NCI-H1092 treated with DMSO at 0.1 percent for 48 hours (cell line): ENCODE measurements around the gene TPCN1.

Experiments used
- DNase-seq: peaks from one replicate; lab custom pipeline; 2025; lab: John Stamatoyannopoulos, UW

The TPCN1 gene

DNA sequence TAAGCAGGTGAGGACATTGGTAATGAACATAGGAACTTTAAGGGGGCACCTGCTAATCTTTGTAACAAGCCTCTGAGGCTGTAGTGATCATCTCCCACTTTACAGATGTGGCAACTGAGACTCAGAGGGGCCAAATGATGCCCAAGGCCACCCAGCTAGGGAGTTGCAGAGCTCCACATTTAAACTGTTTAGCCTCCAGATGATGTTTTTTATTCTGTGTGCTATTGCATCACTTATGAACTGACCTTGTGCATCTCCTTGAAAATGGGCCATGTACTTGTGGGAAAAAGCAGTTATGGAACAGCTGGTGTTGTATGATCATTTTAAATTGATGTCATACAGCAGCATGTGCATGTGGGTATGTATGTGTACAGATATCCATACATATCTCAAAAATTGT, 41.4 kb downstream of the TPCN1 start:
- no peak for DNase-seq

- DNase-seq: no peak
Measured at GRCh38 chr12:113263431-113263963, 42.2 kb downstream of the TPCN1 start.

DNA sequence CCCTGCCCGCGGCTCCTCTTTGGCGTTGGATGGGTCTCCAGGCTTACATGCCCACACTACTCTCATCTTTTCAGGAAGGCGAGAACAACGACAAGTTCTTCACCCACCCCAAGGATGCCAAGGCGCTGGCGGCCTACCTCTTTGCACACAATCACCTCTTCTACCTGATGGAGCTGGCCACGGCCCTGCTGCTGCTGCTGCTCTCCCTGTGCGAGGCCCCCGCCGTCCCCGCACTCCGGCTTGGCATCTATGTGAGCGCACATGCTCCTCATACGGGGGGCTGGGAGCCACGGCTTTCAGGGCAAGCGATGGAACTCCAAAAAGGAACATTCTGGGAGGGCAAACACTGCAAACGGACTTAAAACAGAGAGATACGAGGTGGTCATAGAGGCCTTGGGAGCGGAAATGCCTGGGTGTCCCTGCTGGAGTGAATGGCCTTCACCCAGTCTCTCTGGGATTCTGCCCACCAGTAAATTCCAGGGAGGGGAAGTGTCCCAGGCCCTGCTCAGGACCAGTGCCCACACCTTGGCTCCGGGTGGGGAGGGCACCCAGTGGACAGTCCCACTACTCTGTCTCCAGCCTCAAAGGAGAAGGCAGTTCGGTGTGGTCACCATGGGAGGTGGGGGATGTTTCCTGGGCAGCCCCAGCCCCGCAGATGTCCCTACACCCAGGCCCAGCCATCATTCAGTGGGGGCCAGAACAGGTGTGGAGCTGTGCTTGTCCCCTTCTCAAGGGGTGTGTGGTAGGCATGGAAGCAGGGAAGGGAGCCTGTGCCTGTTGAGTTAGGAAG, 45.0 kb downstream of the TPCN1 start:
- DNase-seq: no peak

DNA sequence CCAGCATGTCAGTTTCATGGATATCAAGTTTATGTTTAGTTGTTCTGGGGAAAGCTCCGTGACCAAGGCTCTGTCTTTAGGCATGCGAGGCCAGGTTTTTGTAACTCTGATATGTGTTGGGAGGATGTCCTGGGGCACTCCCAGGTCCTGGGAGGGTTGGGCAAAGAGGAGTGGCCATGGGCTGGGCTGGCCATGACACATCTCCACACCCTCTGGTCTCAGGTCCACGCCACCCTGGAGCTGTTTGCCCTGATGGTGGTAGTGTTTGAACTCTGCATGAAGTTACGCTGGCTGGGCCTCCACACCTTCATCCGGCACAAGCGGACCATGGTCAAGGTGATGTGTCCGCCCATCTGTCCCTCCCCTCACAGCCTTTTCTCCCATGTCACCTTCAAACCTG, 46.4 kb downstream of the TPCN1 start:
- DNase-seq: no peak

- no peak for DNase-seq
Measured at GRCh38 chr12:113268136-113268535, 46.9 kb downstream of the TPCN1 start.

DNA sequence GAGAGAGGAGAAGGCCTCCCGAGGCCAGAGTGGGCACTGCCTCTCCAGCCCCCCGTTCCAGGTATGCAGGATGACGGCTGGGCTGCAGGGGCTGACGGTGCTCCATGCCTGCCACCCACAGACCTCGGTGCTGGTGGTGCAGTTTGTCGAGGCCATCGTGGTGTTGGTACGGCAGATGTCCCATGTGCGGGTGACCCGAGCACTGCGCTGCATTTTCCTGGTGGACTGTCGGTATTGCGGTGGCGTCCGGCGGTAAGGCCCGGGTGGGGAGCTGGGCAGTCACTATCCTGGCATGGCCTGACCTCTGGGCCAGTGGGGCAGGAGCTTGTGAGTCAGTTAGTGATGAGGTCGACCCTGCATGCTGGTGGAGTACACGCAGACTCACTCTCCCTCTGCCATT, 47.4 kb downstream of the TPCN1 start:
- DNase-seq: no peak

DNA sequence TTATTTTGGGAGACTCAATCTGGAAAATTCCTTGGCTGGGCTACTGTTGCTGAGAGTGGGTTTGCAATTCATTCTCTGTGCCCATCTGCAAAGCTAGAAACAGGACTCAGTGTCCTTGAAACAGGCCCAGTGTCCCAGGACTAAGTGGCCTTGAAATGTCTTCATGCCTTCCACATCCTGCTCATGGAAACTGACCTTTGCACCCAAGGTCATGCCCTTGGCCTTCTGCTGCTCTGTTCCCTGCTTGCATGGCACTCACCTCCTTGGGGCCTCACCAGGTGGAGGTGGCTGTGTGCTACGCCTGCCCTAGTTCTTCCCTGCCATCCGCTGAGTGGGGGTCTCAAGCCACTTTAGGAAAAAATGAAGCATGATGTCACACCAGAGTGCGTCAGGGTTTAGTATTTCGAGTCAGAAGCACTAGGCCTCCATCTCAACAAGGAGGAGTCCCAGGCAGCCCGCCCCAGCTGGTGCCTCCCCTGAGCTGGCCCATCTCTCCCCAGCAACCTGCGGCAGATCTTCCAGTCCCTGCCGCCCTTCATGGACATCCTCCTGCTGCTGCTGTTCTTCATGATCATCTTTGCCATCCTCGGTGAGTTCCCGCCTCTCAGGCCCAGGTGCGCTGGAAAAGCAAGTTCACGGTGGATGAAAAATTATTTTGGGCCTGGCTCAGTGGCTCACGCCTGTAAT, 48.1 kb downstream of the TPCN1 start:
- no peak for DNase-seq

- DNase-seq: no peak
Measured at GRCh38 chr12:113270709-113271009, 49.4 kb downstream of the TPCN1 start.

GRCh38 chr12:113271466-113271852, 50.2 kb downstream of the TPCN1 start:
- no peak for DNase-seq

- DNase-seq: no peak
Measured at GRCh38 chr12:113271853-113272561, 50.7 kb downstream of the TPCN1 start.

- no peak for DNase-seq
Measured at GRCh38 chr12:113273053-113273725, 51.9 kb downstream of the TPCN1 start.

DNA sequence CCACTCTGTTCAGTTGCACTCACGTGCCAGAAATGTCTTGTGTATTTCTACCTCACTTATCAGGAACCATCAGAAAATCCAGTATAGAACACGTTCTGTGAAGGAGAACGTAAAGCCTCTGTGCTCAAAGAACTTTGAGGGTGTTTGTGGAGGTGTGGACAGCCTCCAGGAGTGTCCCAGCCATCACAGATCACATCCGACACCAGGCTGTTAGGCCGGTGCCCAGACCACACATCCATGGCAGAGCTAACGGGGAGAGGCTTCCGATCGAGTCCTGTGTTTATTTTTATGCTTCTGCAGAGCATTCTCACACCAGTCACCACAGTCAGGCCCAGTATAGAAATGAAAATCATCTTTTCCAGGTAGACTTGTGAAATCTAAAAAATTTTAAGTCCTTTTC, 53.6 kb downstream of the TPCN1 start:
- DNase-seq: no peak

DNA sequence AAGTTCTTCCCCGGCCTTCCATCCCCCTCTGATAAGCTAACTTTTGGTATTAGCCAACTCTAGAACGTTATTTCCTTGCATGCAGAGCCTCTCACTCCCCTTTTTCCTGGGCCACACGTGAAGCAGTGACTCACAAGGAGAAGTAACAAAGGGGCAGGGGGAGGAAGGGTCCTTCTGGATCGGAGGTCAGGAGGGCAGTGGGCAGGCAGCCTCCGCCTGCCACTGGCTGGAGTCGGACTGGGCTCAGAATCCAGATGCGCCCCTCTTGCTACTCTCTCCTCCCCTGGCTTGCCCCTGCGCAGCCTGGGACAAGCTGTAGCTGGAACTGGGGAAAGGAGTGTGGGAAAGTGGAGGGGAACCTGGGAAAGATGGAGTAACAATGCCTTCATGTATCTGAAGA, 55.0 kb downstream of the TPCN1 start:
- no peak for DNase-seq

DNA sequence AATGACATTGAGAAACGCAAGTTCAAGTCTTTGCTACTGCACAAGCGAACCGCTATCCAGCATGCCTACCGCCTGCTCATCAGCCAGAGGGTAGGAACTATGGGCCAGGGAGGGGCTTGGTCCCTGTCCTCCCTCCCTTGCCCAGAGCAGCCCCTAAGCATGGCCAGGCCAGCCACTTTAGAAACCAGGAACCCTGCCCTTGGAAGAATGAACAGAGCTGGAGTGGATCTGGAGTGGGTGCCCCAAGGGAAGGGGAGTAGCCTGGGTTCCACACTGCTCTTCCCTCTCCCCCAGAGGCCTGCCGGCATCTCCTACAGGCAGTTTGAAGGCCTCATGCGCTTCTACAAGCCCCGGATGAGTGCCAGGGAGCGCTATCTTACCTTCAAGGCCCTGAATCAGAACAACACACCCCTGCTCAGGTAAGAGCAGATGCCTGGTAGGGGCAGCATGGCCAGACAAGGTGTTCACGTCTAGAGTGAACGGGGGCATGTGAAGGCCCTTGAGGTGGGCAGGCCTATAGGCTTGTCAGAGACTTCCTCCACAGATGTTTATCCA, 55.8 kb downstream of the TPCN1 start:
- no peak for DNase-seq

- DNase-seq: no peak
Measured at GRCh38 chr12:113277511-113277910, 56.2 kb downstream of the TPCN1 start.

DNA sequence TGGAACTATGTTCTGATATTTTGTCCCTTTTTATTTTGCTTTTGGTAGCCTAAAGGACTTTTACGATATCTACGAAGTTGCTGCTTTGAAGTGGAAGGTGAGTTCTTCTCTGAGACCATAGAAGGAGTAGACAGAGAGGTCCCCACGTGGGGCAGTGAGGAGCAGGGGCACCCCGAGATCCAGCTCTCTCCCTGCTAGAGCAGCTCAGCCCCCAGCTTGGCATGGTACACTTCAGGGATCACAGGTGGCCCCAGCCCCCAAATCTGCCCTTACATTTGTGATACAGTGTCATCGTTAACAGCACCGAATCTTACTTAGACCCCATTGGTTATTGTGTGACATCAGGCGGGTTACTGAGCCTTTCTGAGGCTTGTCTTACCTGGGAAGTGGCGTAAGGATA, 56.9 kb downstream of the TPCN1 start:
- no peak for DNase-seq

GRCh38 chr12:113278633-113279032, 57.4 kb downstream of the TPCN1 start:
- DNase-seq: no peak

DNA sequence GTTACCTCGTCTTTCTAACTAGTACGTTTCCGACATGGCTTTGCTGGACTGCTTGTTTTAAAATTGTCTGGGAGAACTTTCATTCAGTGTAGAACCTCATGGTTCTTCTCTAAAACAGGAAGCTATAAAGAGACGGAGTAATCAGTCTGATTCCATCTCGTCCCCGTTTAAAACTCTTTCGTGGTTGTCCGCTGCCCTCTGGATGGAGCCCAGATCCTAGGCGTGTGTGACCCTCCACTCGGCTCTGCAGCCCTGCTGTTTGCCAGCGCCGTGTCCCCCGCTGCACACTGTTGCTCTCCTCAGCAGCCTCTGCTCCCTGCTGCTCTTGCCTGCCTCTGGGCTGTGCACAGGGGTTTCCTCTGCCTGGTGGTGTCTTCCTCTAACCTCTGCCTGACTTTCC, 63.5 kb downstream of the TPCN1 start:
- DNase-seq: no peak

GRCh38 chr12:113285679-113286610, 64.7 kb downstream of the TPCN1 start:
- no peak for DNase-seq

GRCh38 chr12:113286712-113287111, 65.4 kb downstream of the TPCN1 start:
- DNase-seq: no peak
